HEK293 (cell line): Measurements from ENCODE around the gene CPA2.

Experiments used
- CTCF ChIA-PET: fragments of 350-600 bp; formaldehyde crosslinking; extraction: SDS; loops from one replicate; lab custom pipeline; 2021; ENCODE audit warnings: antibody characterized with exemption; lab: Yijun Ruan, JAX
- POLR2A ChIA-PET: fragments of 300-600 bp; formaldehyde crosslinking; extraction: SDS; loops from one replicate; lab custom pipeline; 2020; ENCODE audit warnings: antibody characterized with exemption, inconsistent platforms; lab: Yijun Ruan, JAX
- H3K27ac ChIP-seq: fragments of 200-500 bp; sonication (Bioruptor generic); 2 replicates; pipeline ENCODE4 v1.5.1; 2014; ENCODE audit warnings: low read depth, low read length, control low read depth, inconsistent platforms; ENCODE audit errors: extremely low read depth
- H3K36me3 ChIP-seq, 2 experiments: fragments of 200-500 bp in 1 of 2; sonication (Bioruptor generic) in 1 of 2; 1 replicate in 1 of 2; 2 replicates in 1 of 2; pipeline ENCODE4 v1.5.1; 2014 to 2017; ENCODE audit warnings: inconsistent platforms in 2 of 2, low read length in 2 of 2; ENCODE audit not compliant: control insufficient read depth in 2 of 2, insufficient read depth in 1 of 2
- H3K4me1 ChIP-seq: fragments of 200-500 bp; sonication (Bioruptor generic); 2 replicates; pipeline ENCODE4 v1.5.1; 2014; ENCODE audit warnings: mild to moderate bottlenecking, low read length, inconsistent platforms; ENCODE audit not compliant: control insufficient read depth, insufficient read depth
- H3K4me3 ChIP-seq: 2 replicates; pipeline ENCODE4 v1.5.1; 2011; ENCODE audit warnings: low read depth, mild to moderate bottlenecking, control low read depth, low read length, moderate library complexity
- H3K9me3 ChIP-seq: fragments of 200-500 bp; sonication (Bioruptor generic); 2 replicates; pipeline ENCODE4 v1.5.1; 2014; ENCODE audit warnings: low read depth, low read length, inconsistent platforms; ENCODE audit not compliant: control insufficient read depth, insufficient read depth
- ATF2 ChIP-seq: fragments of 450-650 bp; formaldehyde crosslinking; IDR thresholded peaks from 2 replicates; pipeline ENCODE4 v1.5.1; 2016; ENCODE audit warnings: missing biosample characterization, missing genetic modification characterization, low read depth
- HOXC10 ChIP-seq: sonication (generic); formaldehyde crosslinking; IDR thresholded peaks from 2 replicates; pipeline ENCODE4 v1.8.1; 2023; ENCODE audit warnings: mild to moderate bottlenecking, missing genetic modification reagents
- KLF16 ChIP-seq: fragments of 450-650 bp; formaldehyde crosslinking; IDR thresholded peaks from 2 replicates; pipeline ENCODE4 v1.5.1; 2017; ENCODE audit warnings: missing biosample characterization, missing genetic modification characterization
- KLF9 ChIP-seq: fragments of 450-650 bp; formaldehyde crosslinking; IDR thresholded peaks from 2 replicates; pipeline ENCODE4 v1.5.1; 2016; ENCODE audit warnings: missing biosample characterization, missing genetic modification characterization, low read depth
- MZF1 ChIP-seq: fragments of 450-650 bp; formaldehyde crosslinking; IDR thresholded peaks from 2 replicates; pipeline ENCODE4 v1.5.1; 2017; ENCODE audit warnings: missing biosample characterization, missing genetic modification characterization, borderline replicate concordance
- OSR2 ChIP-seq: fragments of 450-650 bp; formaldehyde crosslinking; IDR thresholded peaks from 2 replicates; pipeline ENCODE4 v1.5.1; 2016; ENCODE audit warnings: missing biosample characterization, missing genetic modification characterization
- OVOL3 ChIP-seq: fragments of 450-650 bp; formaldehyde crosslinking; IDR thresholded peaks from 2 replicates; pipeline ENCODE4 v1.5.1; 2016; ENCODE audit warnings: missing biosample characterization, missing genetic modification characterization
- ZBTB20 ChIP-seq: fragments of 450-650 bp; formaldehyde crosslinking; IDR thresholded peaks from 2 replicates; pipeline ENCODE4 v1.5.1; 2016; ENCODE audit warnings: missing biosample characterization, missing genetic modification characterization
- ZBTB21 ChIP-seq: fragments of 450-650 bp; formaldehyde crosslinking; IDR thresholded peaks from 2 replicates; pipeline ENCODE4 v1.5.1; 2017; ENCODE audit warnings: missing biosample characterization, missing genetic modification characterization
- ZFP3 ChIP-seq: fragments of 450-650 bp; formaldehyde crosslinking; IDR thresholded peaks from 2 replicates; pipeline ENCODE4 v1.5.1; 2016; ENCODE audit warnings: low read depth, missing biosample characterization, missing genetic modification characterization
- ZFP37 ChIP-seq: fragments of 450-650 bp; formaldehyde crosslinking; IDR thresholded peaks from 2 replicates; pipeline ENCODE4 v1.5.1; 2016; ENCODE audit warnings: missing biosample characterization, missing genetic modification characterization
- ZNF248 ChIP-seq: fragments of 450-650 bp; formaldehyde crosslinking; IDR thresholded peaks from 2 replicates; pipeline ENCODE4 v1.5.1; 2017; ENCODE audit warnings: missing biosample characterization, missing genetic modification characterization
- ZNF292 ChIP-seq: fragments of 450-650 bp; formaldehyde crosslinking; IDR thresholded peaks from 2 replicates; pipeline ENCODE4 v1.5.1; 2016; ENCODE audit warnings: low read depth, missing biosample characterization, missing genetic modification characterization, borderline replicate concordance
- ZNF302 ChIP-seq: fragments of 450-650 bp; formaldehyde crosslinking; IDR thresholded peaks from 2 replicates; pipeline ENCODE4 v1.5.1; 2016; ENCODE audit warnings: missing biosample characterization, missing genetic modification characterization, low read depth
- ZNF571 ChIP-seq: fragments of 450-650 bp; formaldehyde crosslinking; IDR thresholded peaks from 2 replicates; pipeline ENCODE4 v1.5.0; 2017; ENCODE audit warnings: missing biosample characterization, missing genetic modification characterization
- ZNF596 ChIP-seq: fragments of 450-650 bp; IDR thresholded peaks from 2 replicates; pipeline ENCODE4 v1.5.0; 2018; ENCODE audit warnings: missing biosample characterization, mild to moderate bottlenecking, missing genetic modification characterization, moderate library complexity
- ZNF624 ChIP-seq: fragments of 450-650 bp; formaldehyde crosslinking; IDR thresholded peaks from 2 replicates; pipeline ENCODE4 v1.5.1; 2017; ENCODE audit warnings: missing biosample characterization, missing genetic modification characterization
- ZNF645 ChIP-seq: fragments of 450-650 bp; formaldehyde crosslinking; IDR thresholded peaks from 2 replicates; pipeline ENCODE4; 2016; ENCODE audit warnings: missing biosample characterization, missing genetic modification characterization
- ZNF692 ChIP-seq: fragments of 450-650 bp; formaldehyde crosslinking; IDR thresholded peaks from 2 replicates; pipeline ENCODE4 v1.5.1; 2016; ENCODE audit warnings: missing biosample characterization, missing genetic modification characterization
- ZNF792 ChIP-seq: fragments of 450-650 bp; formaldehyde crosslinking; IDR thresholded peaks from 2 replicates; pipeline ENCODE4 v1.5.1; 2016; ENCODE audit warnings: missing biosample characterization, missing genetic modification characterization
- ZNF830 ChIP-seq: fragments of 450-650 bp; IDR thresholded peaks from 2 replicates; pipeline ENCODE4 v1.5.0; 2018; ENCODE audit warnings: missing biosample characterization, missing genetic modification characterization, low read depth, mild to moderate bottlenecking, moderate library complexity
- ZNF837 ChIP-seq: fragments of 450-650 bp; formaldehyde crosslinking; IDR thresholded peaks from 2 replicates; pipeline ENCODE4 v1.5.1; 2016; ENCODE audit warnings: missing biosample characterization, missing genetic modification characterization
- ZSCAN16 ChIP-seq: fragments of 450-650 bp; formaldehyde crosslinking; IDR thresholded peaks from 2 replicates; pipeline ENCODE4 v1.5.1; 2016; ENCODE audit warnings: missing biosample characterization, missing genetic modification characterization
- ZSCAN23 ChIP-seq: fragments of 450-650 bp; formaldehyde crosslinking; IDR thresholded peaks from 2 replicates; pipeline ENCODE4 v1.5.1; 2016; ENCODE audit warnings: missing biosample characterization, missing genetic modification characterization
- TF ChIP-seq, protein P1 (sequence below): fragments of 450-650 bp; IDR thresholded peaks from 2 replicates; pipeline ENCODE4 v1.5.1; 2018; ENCODE audit warnings: missing biosample characterization, mild to moderate bottlenecking, missing genetic modification characterization

The CPA2 gene

GRCh38 chr7:130334274-130334673 lies 67.6 kb downstream of the CPA2 start:
- Histone ChIP-seq H3K4me1 (peaks cover 7% of the 10 kb centered on the region; the same call in 1 of the 2 replicates), H3K4me3 (no peak overlapping the region), H3K27ac (no peak overlapping the region), H3K36me3 (no peaks in the 10 kb centered on the region), H3K9me3 (no peaks in the 10 kb centered on the region)
- ChIA-PET CTCF (interaction anchor here (0.7 kb wide), 1 partner anchor 11 kb away, joined by 3 read pairs; no protein-coding TSS in a partner anchor), POLR2A (no interaction called here)
- TF ChIP-seq ZBTB20 (tag by site-specific recombination) (no peak), ZNF837 (tag by site-specific recombination) (no peak), ATF2 (tag by site-specific recombination) (no peak), ZNF830 (tag by site-specific recombination) (no peak), ZNF645 (tag by site-specific recombination) (no peak), ZNF248 (no peak), ZFP3 (tag by site-specific recombination) (no peak), ZSCAN23 (tag by site-specific recombination) (no peak), ZSCAN16 (no peak), ZFP37 (no peak), ZNF292 (tag by site-specific recombination) (no peak), KLF9 (tag by site-specific recombination) (no peak), OSR2 (no peak), ZNF692 (tag by site-specific recombination) (no peak), ZNF302 (tag by site-specific recombination) (no peak), ZNF624 (no peak)
- TF ChIP-seq, all 188 proteins: peak for 0

DNA sequence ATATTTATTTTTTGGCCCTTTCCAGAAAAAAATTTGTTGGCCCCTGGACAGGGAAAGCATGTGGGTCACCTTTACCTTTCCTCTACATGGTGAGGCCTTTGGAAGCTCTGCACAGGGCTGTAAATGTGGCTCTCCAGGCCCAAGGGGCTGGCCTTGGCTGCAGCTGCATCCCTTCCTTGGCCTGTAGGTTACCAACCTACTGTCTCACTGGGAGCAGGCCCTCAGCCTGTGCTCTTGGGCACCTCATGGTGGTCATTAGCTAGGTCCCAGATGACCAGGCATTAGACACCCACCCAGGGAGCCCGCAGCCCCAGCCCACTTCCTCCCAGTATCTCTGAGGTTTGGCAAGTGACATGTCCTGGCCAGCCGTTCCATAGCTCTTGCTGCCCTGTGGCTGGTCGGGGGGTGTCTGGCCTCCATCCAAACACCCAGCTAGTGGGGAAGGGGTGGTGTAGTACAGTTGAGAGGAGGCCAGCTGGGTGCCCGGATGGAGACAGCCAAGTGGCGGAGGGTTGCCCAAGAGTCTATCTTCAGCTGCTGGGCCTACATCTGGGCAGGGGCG lies 70.8 kb downstream of the CPA2 start:
- Histone ChIP-seq H3K4me3 (no peak overlapping the region), H3K4me1 (no peaks in the 10 kb centered on the region), H3K36me3 (no peaks in the 10 kb centered on the region), H3K9me3 (no peaks in the 10 kb centered on the region), H3K27ac (no peak overlapping the region)
- ChIA-PET CTCF (interaction anchor here (1.0 kb wide), 1 partner anchor 369 kb away, joined by 3 read pairs; no protein-coding TSS in a partner anchor), POLR2A (no interaction called here)
- TF ChIP-seq MZF1 (tag by site-specific recombination): no peak
- TF ChIP-seq, protein P1, sequence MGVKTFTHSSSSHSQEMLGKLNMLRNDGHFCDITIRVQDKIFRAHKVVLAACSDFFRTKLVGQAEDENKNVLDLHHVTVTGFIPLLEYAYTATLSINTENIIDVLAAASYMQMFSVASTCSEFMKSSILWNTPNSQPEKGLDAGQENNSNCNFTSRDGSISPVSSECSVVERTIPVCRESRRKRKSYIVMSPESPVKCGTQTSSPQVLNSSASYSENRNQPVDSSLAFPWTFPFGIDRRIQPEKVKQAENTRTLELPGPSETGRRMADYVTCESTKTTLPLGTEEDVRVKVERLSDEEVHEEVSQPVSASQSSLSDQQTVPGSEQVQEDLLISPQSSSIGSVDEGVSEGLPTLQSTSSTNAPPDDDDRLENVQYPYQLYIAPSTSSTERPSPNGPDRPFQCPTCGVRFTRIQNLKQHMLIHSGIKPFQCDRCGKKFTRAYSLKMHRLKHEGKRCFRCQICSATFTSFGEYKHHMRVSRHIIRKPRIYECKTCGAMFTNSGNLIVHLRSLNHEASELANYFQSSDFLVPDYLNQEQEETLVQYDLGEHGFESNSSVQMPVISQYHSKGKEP (tag by site-specific recombination): no peak
- no peak for TF ChIP-seq ZNF596 (tag by site-specific recombination)
- TF ChIP-seq ZNF837 (tag by site-specific recombination): no peak
- TF ChIP-seq KLF16 (tag by site-specific recombination): no peak
- TF ChIP-seq ZNF571: no peak
- no peak for TF ChIP-seq ZBTB21 (tag by site-specific recombination)
- TF ChIP-seq OSR2: no peak
- TF ChIP-seq ZNF792 (tag by site-specific recombination): no peak
- no peak for TF ChIP-seq HOXC10 (CRISPR knock-in tag)
- TF ChIP-seq OVOL3 (tag by site-specific recombination): no peak
